GM23338 (cell line): ENCODE results near the gene BEND6. TPM values are rescaled to one million over a fixed set of nuclear protein-coding genes. Genes with fewer than 3 reads are reported as not detected.
"Not testable (repeated sequence)": the region's sequence is repeated elsewhere in the genome, so short reads cannot be mapped to it uniquely, and the experiment has no call there.

Source experiments
- ATAC-seq: fragments of 200-7000 bp; cut with Tn5 transposase; 3 replicates; pipeline ENCODE4 v1.9.1; 2020
- DNase-seq: peaks from one replicate; pipeline ENCODE4 v3.0.0-alpha.2; 2015; ENCODE audit warnings: low spot score
- H2AFZ ChIP-seq: fragments of 200-600 bp; sonication (generic); 2 replicates; pipeline ENCODE4 v1.8.0; 2016; ENCODE audit warnings: antibody characterized with exemption, mild to moderate bottlenecking, moderate library complexity
- H3F3A ChIP-seq: fragments of 200-600 bp; sonication (generic); replicated peaks from 2 replicates; pipeline ENCODE4 v1.8.0; 2017; ENCODE audit warnings: antibody characterized with exemption, mixed run types, low read depth
- H3K27ac ChIP-seq: fragments of 200-600 bp; sonication (generic); 2 replicates; pipeline ENCODE4 v1.6.1; 2016; ENCODE audit warnings: low read depth
- H3K27me3 ChIP-seq: fragments of 200-600 bp; sonication (generic); 2 replicates; pipeline ENCODE4 v1.8.0; 2016; ENCODE audit warnings: mild to moderate bottlenecking, mixed run types, moderate library complexity; ENCODE audit not compliant: insufficient read depth
- H3K36me3 ChIP-seq: fragments of 200-600 bp; sonication (generic); 2 replicates; pipeline ENCODE4 v1.8.0; 2016; ENCODE audit warnings: mild to moderate bottlenecking; ENCODE audit not compliant: insufficient read depth
- H3K4me1 ChIP-seq: fragments of 200-600 bp; sonication (generic); 2 replicates; pipeline ENCODE4 v1.8.0; 2016; ENCODE audit warnings: mild to moderate bottlenecking, moderate library complexity; ENCODE audit not compliant: insufficient read depth
- H3K4me2 ChIP-seq: fragments of 200-600 bp; sonication (generic); 2 replicates; pipeline ENCODE4 v1.7.1; 2017; ENCODE audit warnings: mixed run types
- H3K4me3 ChIP-seq: fragments of 200-600 bp; sonication (generic); 2 replicates; pipeline ENCODE4 v1.6.1; 2016; ENCODE audit warnings: mixed run types
- H3K79me2 ChIP-seq: fragments of 200-600 bp; sonication (generic); replicated peaks from 2 replicates; pipeline ENCODE4 v1.8.0; 2017; ENCODE audit warnings: mild to moderate bottlenecking; ENCODE audit not compliant: insufficient read depth
- H3K9me2 ChIP-seq: fragments of 200-600 bp; sonication (generic); 2 replicates; pipeline ENCODE4 v1.8.0; 2017; ENCODE audit not compliant: insufficient read depth
- H4K20me1 ChIP-seq: fragments of 200-600 bp; sonication (generic); replicated peaks from 2 replicates; pipeline ENCODE4 v1.8.0; 2017; ENCODE audit warnings: mild to moderate bottlenecking; ENCODE audit not compliant: insufficient read depth
- H3K27ac Mint-ChIP-seq: 2 replicates; pipeline ENCODE4 v1.8.0; 2020; ENCODE audit warnings: inconsistent platforms, mild to moderate bottlenecking, moderate library complexity, mixed read lengths
- H3K27me3 Mint-ChIP-seq: 3 replicates; pipeline ENCODE4 v1.8.0; 2022; ENCODE audit warnings: low read depth, mild to moderate bottlenecking, moderate library complexity, mixed read lengths, inconsistent platforms; ENCODE audit not compliant: insufficient read depth, poor library complexity
- H3K36me3 Mint-ChIP-seq: 3 replicates; pipeline ENCODE4 v1.8.0; 2021; ENCODE audit warnings: low read depth, mild to moderate bottlenecking, inconsistent platforms, moderate library complexity, mixed read lengths
- H3K4me1 Mint-ChIP-seq: 3 replicates; pipeline ENCODE4 v1.8.0; 2020; ENCODE audit warnings: mild to moderate bottlenecking, inconsistent platforms, mixed read lengths
- H3K4me3 Mint-ChIP-seq: 3 replicates; pipeline ENCODE4 v1.8.0; 2021; ENCODE audit warnings: moderate library complexity, mild to moderate bottlenecking, inconsistent platforms, mixed read lengths
- H3K9me3 Mint-ChIP-seq: 3 replicates; pipeline ENCODE4 v1.8.0; 2020; ENCODE audit warnings: moderate library complexity, mild to moderate bottlenecking, inconsistent platforms, mixed read lengths
- CREB1 ChIP-seq: fragments of 250-450 bp; sonication (Bioruptor Pico); IDR thresholded peaks from 2 replicates; pipeline ENCODE4 v1.5.0; 2020; ENCODE audit warnings: low read depth, mild to moderate bottlenecking, moderate library complexity
- CTCF ChIP-seq, 2 experiments: fragments of 200-600 bp in 1 of 2; sonication (generic) in 1 of 2; conservative IDR thresholded peaks; 2 replicates each; pipeline versions ENCODE4 v1.5.1 to v1.6.1; 2016 to 2017; ENCODE audit warnings: antibody characterized with exemption in 2 of 2, low read depth in 2 of 2, mild to moderate bottlenecking in 2 of 2, moderate library complexity in 1 of 2
- ETS1 ChIP-seq: IDR thresholded peaks from 2 replicates; pipeline ENCODE4 v1.6.1; 2016; ENCODE audit warnings: antibody characterized with exemption
- EZH2 ChIP-seq: fragments of 200-600 bp; sonication (generic); IDR thresholded peaks from one replicate; pipeline ENCODE4 v1.8.0; 2017; ENCODE audit warnings: antibody characterized with exemption, mild to moderate bottlenecking, low read depth; ENCODE audit not compliant: unreplicated experiment
- EZH2phosphoT487 ChIP-seq: fragments of 200-600 bp; sonication (generic); IDR thresholded peaks from one replicate; pipeline ENCODE4 v1.8.1; 2018; ENCODE audit warnings: antibody characterized with exemption; ENCODE audit not compliant: unreplicated experiment
- JUNB ChIP-seq: IDR thresholded peaks from one replicate; pipeline ENCODE4 v1.6.1; 2016; ENCODE audit warnings: antibody characterized with exemption; ENCODE audit not compliant: unreplicated experiment
- NANOG ChIP-seq: IDR thresholded peaks from 2 replicates; pipeline ENCODE4 v1.6.1; 2016; ENCODE audit warnings: antibody characterized with exemption, borderline replicate concordance
- POLR2AphosphoS5 ChIP-seq: IDR thresholded peaks from 2 replicates; pipeline ENCODE4 v1.6.1; 2016; ENCODE audit warnings: antibody characterized with exemption, low read depth
- REST ChIP-seq: IDR thresholded peaks from one replicate; pipeline ENCODE4 v1.6.1; 2018; ENCODE audit warnings: antibody characterized with exemption; ENCODE audit not compliant: unreplicated experiment
- STAT1 ChIP-seq: IDR thresholded peaks from one replicate; pipeline ENCODE4 v1.6.1; 2016; ENCODE audit warnings: antibody characterized with exemption; ENCODE audit not compliant: unreplicated experiment
- ZNF114 ChIP-seq: fragments of 250-450 bp; sonication (Bioruptor Pico); IDR thresholded peaks from 2 replicates; pipeline ENCODE4 v1.5.0; 2020; ENCODE audit warnings: mild to moderate bottlenecking, moderate library complexity
- polyA plus RNA-seq: library from polyadenylated mRNA; unstranded; fragments of >200 nt; fragmentation: Nextera tagmentation; extraction: Ambion mirVana; gene quantifications from 2 replicates; pipeline ENCODE4 v1.2.1, GENCODE V29; 2016
- total RNA-seq: library from RNA; depleted of rRNA; stranded (reverse); fragments of >200 nt; shearing (Covaris generic); gene quantifications from 2 replicates; pipeline ENCODE4 v1.2.3, GENCODE V29; 2014

The BEND6 gene
- total and polyA plus RNA-seq, 2 experiments from 2014 or later, result 6.0 to 6.7 TPM

- not testable (repeated sequence) for H2AFZ ChIP-seq, H3K4me3 Mint-ChIP-seq, H3K36me3 ChIP-seq, H4K20me1 ChIP-seq, H3K4me1 Mint-ChIP-seq, DNase-seq, H3K27ac Mint-ChIP-seq, H3K27ac ChIP-seq, H3K27me3 Mint-ChIP-seq, H3K36me3 Mint-ChIP-seq, H3K4me2 ChIP-seq, ATAC-seq, H3K27me3 ChIP-seq, H3F3A ChIP-seq, H3K4me1 ChIP-seq, H3K4me3 ChIP-seq, H3K9me3 Mint-ChIP-seq, H3K79me2 ChIP-seq, H3K9me2 ChIP-seq
These were observed 53.2 kb downstream of the BEND6 start for GRCh38 chr6:57008069-57008468.

- H2AFZ ChIP-seq, result no peak overlapping the region
- no peaks in the 10 kb centered on the region for H3K79me2 ChIP-seq
- H3K27ac ChIP-seq, result no peak overlapping the region
- Mint-ChIP-seq H3K4me1 (no peaks in the 10 kb centered on the region), H3K4me3 (no peak overlapping the region), H3K9me3 (no peaks in the 10 kb centered on the region), H3K27me3 (no peaks in the 10 kb centered on the region), H3K36me3 (no peaks in the 10 kb centered on the region), H3K27ac (no peak overlapping the region)
- H3K27me3 ChIP-seq, result no peaks in the 10 kb centered on the region
- H3K36me3 ChIP-seq, result no peaks in the 10 kb centered on the region
- H3F3A ChIP-seq, result no peaks in the 10 kb centered on the region
- DNase-seq (no peak), ATAC-seq (no peak)
- no peaks in the 10 kb centered on the region for H3K4me1 ChIP-seq
- no peaks in the 10 kb centered on the region for H4K20me1 ChIP-seq
- H3K4me3 ChIP-seq, result no peak overlapping the region
- no peaks in the 10 kb centered on the region for H3K9me2 ChIP-seq
- H3K4me2 ChIP-seq, result no peak overlapping the region
- TF ChIP-seq JUNB (no peak), ZNF114 (CRISPR knock-in tag) (no peak), CREB1 (CRISPR knock-in tag) (no peak), ETS1 (no peak), EZH2 (no peak), EZH2phosphoT487 (no peak), REST (no peak), STAT1 (no peak), NANOG (no peak), POLR2AphosphoS5 (no peak), CTCF (conservative IDR thresholded peaks at IDR 0.05; ENCODE audit: low read depth in 2 of 2) (no peak)
These were observed 58.6 kb downstream of the BEND6 start for GRCh38 chr6:57013521-57013926.
